Measurements from ENCODE around the gene POLR3H.

Gene POLR3H

DNA sequence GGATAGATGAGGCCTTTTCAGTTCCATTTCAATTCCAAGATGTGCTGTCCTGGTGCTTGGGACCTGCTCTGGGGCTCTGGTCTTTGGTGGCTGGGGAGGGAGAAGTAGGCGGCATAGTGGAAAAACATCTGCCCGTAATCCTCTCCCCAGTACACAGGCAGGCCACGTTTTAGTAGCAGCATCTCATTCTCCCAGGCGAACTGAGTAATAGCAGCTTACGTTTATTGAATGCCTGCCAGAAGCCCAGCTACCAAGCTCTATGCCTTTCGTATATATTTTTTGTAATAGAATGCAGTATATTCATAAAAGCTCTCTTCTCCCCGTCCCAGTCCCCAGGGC is 63.9 kb downstream of the POLR3H start:
- DNase-seq = no peak

DNA sequence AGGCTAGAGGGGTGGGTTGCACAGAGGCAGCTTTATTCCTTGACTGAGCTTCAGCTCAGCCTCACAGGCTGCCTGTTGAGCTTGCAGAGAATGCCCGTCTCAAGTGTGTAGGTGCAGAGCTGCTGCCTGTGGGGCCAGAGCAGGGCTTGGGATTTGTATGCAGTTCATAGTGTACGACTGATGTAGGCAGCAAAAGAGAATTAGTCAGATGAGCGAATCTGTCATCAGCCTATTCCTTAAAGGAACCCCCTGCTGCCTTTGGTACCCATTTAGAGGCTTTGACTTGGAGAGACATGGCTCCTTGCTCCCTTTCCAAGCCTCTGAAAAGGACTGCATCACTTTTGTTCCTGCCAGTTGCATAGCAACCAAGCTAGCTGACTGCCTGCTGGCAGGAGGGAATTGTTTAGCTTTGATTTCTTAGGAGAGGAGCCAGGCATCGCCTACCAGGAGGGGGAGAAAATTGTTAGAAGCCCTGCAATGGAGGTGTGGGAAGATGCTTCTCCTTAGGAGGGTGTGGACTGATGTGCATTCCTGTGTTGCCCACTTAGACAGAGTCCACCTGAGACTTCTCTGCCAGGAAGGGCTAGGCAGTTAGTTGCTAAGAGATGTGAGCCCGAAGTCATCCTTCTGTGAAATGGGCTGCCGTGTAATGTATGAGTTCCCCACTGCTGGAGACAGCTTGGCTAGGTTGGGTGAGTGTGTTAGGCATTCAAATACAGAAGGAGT is 64.4 kb downstream of the POLR3H start:
- DNase-seq = no peak

DNA sequence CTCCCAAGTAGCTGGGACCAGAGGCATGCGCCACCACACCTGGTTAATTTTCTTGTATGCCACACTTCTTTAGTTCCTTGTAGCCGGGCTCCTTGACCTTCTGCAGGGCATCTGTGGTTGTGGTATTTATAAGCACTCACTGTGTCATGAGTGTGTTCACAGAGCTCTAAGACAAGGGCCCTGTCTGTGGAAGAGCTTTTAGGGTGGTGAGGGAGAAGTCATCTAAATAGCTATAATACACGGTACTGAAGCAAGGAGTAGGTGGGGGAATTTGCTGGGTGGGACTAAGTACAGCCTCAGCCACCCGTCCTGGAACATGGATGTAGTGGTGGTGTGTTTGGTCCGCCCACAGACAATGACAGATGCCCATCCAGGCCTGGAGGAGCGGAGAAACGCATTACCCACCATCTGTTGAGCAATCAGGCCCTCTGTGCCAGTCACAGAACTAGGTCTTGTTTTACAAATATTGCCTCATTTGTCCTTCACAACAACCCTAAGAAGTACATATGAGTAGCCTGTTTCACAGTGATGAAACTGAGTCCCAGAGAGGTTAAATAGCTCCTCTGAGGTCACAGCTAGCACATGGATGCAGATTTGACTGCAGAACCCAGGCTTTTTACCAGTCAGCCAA is 65.3 kb downstream of the POLR3H start:
- no peak for DNase-seq

DNA sequence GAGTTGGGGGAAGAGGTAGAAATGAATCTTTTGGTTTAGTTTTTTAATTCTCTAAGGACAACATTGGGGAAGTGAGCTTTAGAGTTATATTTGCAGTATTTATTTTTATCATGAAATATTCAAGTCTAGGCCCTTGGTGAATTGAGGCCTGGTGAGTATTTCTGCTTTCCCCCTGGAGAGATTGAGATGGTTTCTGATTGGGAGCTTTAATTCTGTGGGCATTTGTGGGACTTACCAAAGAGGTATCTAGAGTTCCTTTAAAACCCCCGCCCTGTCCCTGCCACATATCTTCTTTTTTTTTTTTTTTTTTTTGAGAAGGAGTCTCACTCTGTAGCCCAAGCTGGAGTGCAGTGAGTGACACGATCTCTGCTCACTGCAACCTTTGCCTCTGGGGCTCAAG is 65.8 kb downstream of the POLR3H start:
- no peak for DNase-seq
